Skeletal muscle tissue (tissue), 4 donors: ENCODE data around the gene FAM53B. TPM values are rescaled to one million over a fixed set of nuclear protein-coding genes. Genes with fewer than 3 reads are reported as not detected.

Experiments
- H3K27ac ChIP-seq: one replicate; pipeline ENCODE4 v1.7.0; 2013; ENCODE audit warnings: mild to moderate bottlenecking, low read depth, low read length, inconsistent platforms
- H3K27me3 ChIP-seq, 3 donors: one replicate each; pipeline ENCODE4 v1.7.0; 2013; ENCODE audit warnings: low read length in 3 of 3; ENCODE audit not compliant: control insufficient read depth in 3 of 3, insufficient read depth in 3 of 3
- H3K36me3 ChIP-seq, 3 donors: one replicate each; pipeline ENCODE4 v1.7.0; 2013; ENCODE audit warnings: low read length in 3 of 3; ENCODE audit not compliant: control insufficient read depth in 3 of 3, insufficient read depth in 3 of 3
- H3K4me1 ChIP-seq, 3 donors: one replicate each; pipeline ENCODE4 v1.7.0; 2013; ENCODE audit warnings: low read length in 3 of 3, mild to moderate bottlenecking in 3 of 3; ENCODE audit not compliant: control insufficient read depth in 3 of 3, insufficient read depth in 3 of 3
- H3K4me3 ChIP-seq, 3 donors: one replicate each; pipeline ENCODE4 v1.7.0; 2013; ENCODE audit warnings: low read length in 3 of 3
- H3K9ac ChIP-seq, 3 donors: one replicate each; pipeline ENCODE4 v1.7.0; 2013; ENCODE audit warnings: low read length in 3 of 3, mild to moderate bottlenecking in 3 of 3, moderate library complexity in 2 of 3, low read depth in 1 of 3
- H3K9me3 ChIP-seq, 3 donors: one replicate each; pipeline ENCODE4 v1.7.0; 2013; ENCODE audit warnings: low read length in 3 of 3; ENCODE audit not compliant: control insufficient read depth in 3 of 3
- total RNA-seq: library from RNA; depleted of rRNA; stranded (reverse); fragments of >200 nt; gene quantifications from one replicate; pipeline ENCODE4 v1.2.3, GENCODE V29; 2014
- donor health status: Osteomylitis.

FAM53B gene
- total RNA-seq, 1 donor from 2014 or later: 32.4 TPM

DNA sequence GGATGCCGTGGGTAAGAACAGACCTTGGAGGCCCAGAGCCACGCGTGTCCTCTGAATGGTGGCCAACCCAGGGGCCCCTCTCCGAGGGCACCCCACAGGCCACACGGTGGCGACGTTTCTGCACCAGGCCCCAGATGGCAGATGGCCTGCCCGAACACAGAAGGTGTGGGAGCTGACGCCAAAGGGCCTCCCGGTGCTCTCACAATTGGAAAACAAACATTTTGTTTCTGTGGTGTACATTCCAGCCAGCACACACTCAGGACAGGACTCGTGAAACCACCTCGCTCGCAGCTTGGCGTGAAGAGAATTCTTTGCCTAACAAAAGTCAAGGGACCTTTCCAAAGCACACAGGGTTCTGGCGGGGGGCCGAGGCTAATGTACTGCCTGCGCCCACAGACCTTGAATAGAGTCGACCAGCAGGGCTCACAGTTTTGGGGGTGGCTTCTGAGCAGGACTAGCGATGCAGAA lies 112.1 kb downstream of the FAM53B start:
- Histone ChIP-seq H3K9ac (peak overlapping the region; percentile 10 to 75 (median 69)), H3K4me1 (peaks cover 57 to 60% (median 59%) of the 10 kb centered on the region in 3 donors), H3K9me3 (no peaks in the 10 kb centered on the region)

DNA sequence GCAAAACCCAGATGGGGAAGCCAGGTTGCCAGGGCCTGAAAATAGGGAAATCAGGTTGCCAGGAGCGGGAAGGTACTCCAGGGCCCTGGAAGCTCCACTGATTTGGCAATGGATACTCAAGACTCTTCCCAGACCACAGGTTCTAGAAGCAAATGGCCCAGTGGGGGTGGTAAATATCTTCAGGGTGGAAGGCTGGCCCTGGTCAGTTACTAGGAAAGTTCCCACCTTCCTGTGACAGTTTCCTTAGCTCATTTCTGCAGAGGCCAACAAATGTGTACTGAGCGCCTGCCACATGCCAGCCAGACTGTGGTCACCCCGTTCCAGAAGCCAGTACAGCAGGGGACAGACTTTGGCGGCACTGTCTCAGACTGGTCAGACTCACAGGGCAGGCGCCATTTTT lies 113.6 kb downstream of the FAM53B start:
- Histone ChIP-seq H3K9me3 (no peaks in the 10 kb centered on the region), H3K9ac (peak overlapping the region in 1 of 3 donors; percentile 25), H3K36me3 (peaks cover 0 to 2% (median 0%) of the 10 kb centered on the region in 3 donors), H3K27ac (peak overlapping the region; percentile 54), H3K4me3 (no peak overlapping the region), H3K27me3 (no peaks in the 10 kb centered on the region), H3K4me1 (peaks cover 70 to 74% (median 72%) of the 10 kb centered on the region in 3 donors)

More for the DNA sequence above, 112.1 kb downstream of the FAM53B start:
- peaks cover 0 to 2% (median 0%) of the 10 kb centered on the region in 3 donors for H3K36me3 ChIP-seq
- peak overlapping the region in 2 of 3 donors; percentile 48 to 65 for H3K4me3 ChIP-seq
- peak overlapping the region; percentile 25 for H3K27ac ChIP-seq
- no peaks in the 10 kb centered on the region for H3K27me3 ChIP-seq

DNA sequence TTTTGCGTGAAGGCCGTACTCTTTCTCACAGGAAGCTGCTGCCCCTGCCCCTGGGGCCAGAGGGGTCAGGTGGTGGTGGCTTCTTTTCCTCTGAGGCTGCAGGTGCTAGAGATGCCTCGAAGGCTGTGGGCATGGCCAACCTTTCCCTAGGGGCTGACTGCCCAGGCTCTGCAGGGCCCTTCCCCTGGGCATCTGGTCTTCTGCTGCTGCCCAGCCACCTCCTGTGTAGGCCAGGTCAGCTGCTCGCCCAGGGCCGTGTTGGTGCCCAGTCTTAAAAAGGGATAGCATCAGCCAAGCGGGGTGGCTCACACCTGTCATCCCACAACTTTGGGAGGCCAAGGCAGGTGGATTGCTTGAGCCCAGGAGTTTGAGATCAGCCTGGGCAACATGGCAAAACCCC lies 114.3 kb downstream of the FAM53B start:
- peaks cover 76 to 81% (median 77%) of the 10 kb centered on the region in 3 donors for H3K4me1 ChIP-seq

DNA sequence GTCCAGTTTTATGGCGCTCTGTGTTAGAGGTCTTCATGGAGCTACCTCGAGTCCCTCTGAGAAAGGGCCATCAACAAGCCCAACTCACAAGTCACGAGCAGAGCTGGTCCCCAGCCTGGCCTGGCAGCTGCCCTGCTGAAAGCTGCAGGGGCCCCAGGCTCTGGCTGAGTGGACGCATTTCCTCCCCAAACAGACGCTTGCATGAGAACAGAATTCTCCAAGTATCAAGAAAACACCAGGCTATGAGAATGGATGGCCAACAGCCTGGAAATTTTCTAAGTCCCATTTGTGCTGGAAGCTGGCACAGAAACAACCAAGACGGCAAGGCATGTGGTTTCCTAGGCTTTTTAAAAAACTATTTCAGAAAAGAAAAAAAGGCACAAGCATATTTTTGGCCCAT lies 114.8 kb downstream of the FAM53B start:
- Histone ChIP-seq H3K9ac (no peak overlapping the region), H3K9me3 (no peaks in the 10 kb centered on the region), H3K4me1 (peaks cover 80 to 85% (median 81%) of the 10 kb centered on the region in 3 donors), H3K4me3 (no peak overlapping the region), H3K27ac (peak overlapping the region; percentile 41), H3K27me3 (no peaks in the 10 kb centered on the region), H3K36me3 (no peaks in the 10 kb centered on the region)

More for the DNA sequence above, 114.3 kb downstream of the FAM53B start:
- peak overlapping the region; percentile 41 for H3K27ac ChIP-seq
- no peaks in the 10 kb centered on the region for H3K9me3 ChIP-seq
- H3K27me3 ChIP-seq: no peaks in the 10 kb centered on the region
- H3K4me3 ChIP-seq: no peak overlapping the region
- no peaks in the 10 kb centered on the region for H3K36me3 ChIP-seq
- no peak overlapping the region for H3K9ac ChIP-seq

DNA sequence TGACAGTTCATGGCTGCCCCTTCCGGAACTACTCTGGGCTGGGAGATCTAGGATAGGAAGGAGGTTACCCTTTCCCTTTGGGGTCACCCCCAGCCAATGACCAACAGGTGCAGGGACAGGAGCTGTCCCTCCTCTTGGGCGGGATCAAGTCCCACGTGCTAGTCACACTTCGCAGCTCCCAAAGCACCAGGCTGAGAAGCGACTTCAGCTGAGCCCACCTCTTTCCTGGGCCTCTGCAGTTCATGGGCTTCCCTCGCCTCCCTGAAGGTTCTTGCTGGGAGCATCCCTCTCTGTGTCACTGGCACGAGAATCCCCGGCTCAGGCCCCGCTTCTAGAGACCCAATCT lies 115.5 kb downstream of the FAM53B start:
- Histone ChIP-seq H3K27ac (peak overlapping the region; percentile 41), H3K36me3 (no peaks in the 10 kb centered on the region), H3K4me1 (peaks cover 84 to 93% (median 87%) of the 10 kb centered on the region in 3 donors), H3K4me3 (peak overlapping the region in 2 of 3 donors; percentile 6 to 23), H3K27me3 (no peaks in the 10 kb centered on the region), H3K9me3 (no peaks in the 10 kb centered on the region), H3K9ac (peak overlapping the region in 2 of 3 donors; percentile 57 to 64)

DNA sequence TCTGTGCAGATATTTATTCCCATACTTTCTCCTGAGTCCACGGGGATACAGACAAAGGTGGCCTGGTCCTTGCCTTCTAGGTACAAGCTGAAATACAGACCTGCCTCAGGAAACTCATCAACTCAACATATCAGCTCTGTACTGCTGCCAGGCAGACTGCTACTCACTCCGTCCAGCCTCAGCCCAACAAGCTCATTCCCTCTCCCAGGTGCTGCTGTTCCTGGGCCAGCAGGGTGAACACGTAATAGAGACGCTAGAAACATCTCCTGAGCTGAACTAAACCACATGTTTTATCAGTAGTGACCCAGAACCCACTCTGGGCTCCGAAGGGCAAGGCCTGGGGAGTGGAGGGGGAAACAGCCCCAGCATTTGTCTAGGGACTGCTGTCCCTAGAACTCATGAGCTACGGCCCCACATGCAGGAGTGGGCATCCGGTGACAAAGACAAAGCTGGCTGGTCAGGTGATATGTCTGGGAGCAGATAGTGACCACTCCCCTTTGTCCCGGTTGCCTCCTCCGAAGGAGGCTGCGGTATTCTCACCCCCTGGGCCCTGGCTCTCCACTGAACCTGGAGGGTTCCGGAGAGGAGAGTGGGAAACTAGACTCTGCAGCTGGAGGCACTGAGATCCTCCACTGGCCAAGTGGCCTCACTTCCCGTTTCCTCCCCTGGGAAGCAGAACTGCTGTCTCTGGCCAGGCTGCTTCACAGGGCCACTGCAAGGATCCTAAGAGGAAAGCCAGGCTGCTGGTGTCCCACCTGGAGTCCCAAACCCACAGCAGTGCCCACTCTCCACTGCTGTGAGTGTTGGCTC lies 116.1 kb downstream of the FAM53B start:
- Histone ChIP-seq H3K9me3 (no peaks in the 10 kb centered on the region), H3K27ac (peak overlapping the region; percentile 41), H3K36me3 (no peaks in the 10 kb centered on the region), H3K4me1 (peaks cover 84 to 98% (median 90%) of the 10 kb centered on the region in 3 donors), H3K9ac (peak overlapping the region in 2 of 3 donors; percentile 57 to 64), H3K27me3 (no peaks in the 10 kb centered on the region), H3K4me3 (peak overlapping the region in 2 of 3 donors; percentile 23 to 29)

DNA sequence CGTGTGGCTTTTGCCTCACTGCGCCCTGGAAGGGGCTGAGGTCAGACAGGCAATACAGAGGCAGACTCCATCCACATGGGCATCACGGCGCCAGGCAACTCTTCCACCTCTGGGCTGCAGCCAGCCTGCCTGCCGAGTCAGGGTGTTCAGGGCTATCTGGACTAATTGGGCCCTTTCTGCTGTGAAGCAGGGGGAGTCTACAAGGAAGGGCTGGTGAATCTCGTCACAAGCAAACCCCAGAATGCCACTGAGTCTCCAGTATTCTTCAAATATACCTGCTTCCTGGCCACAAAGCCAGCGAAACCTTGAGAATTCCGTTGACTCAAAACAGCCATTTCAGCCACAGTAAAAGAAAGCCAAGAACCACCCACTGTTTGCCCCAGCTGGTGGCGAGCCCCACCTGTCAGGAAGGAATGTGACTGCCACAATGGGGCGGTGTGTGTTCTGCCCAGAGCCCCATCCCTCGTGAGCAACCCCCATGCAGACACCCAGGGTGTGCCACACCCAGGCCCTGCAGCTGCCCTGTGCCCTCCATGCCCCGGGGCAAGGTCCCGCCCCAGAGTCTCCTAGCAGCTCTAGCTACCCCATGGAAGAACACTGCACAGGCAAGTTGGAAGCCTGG lies 117.3 kb downstream of the FAM53B start:
- Histone ChIP-seq H3K36me3 (no peaks in the 10 kb centered on the region), H3K4me1 (peaks cover 79 to 100% (median 89%) of the 10 kb centered on the region in 3 donors), H3K9me3 (no peaks in the 10 kb centered on the region), H3K27ac (peak overlapping the region; percentile 65), H3K27me3 (no peaks in the 10 kb centered on the region), H3K4me3 (no peak overlapping the region), H3K9ac (peak overlapping the region in 2 of 3 donors; percentile 5 to 50)

DNA sequence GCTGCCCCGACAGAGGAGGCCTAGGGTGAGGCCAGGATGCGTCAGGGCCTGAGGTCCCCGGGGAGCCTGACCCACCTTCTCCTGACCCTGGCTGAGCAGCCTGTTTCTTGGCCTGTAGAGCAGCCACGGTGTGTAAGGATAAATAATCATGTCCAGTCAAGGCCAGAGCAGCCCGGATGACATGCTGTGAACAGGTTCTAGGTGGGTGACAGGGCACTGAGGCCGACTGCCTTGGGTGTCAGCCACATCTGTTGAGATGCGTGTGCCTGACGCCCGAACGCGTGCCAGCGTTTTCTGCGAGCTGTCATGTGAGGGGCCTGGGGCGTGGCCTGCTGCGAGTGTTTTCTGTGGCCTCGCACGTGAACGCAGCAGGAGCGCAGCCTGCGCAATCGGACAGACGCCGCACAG lies 118.3 kb downstream of the FAM53B start:
- Histone ChIP-seq H3K4me3 (peak overlapping the region in 1 of 3 donors; percentile 21), H3K27me3 (no peaks in the 10 kb centered on the region), H3K9me3 (no peaks in the 10 kb centered on the region), H3K9ac (peak overlapping the region in 1 of 3 donors; percentile 74), H3K4me1 (peaks cover 79 to 99% (median 88%) of the 10 kb centered on the region in 3 donors), H3K27ac (peak overlapping the region; percentile 65), H3K36me3 (no peaks in the 10 kb centered on the region)

DNA sequence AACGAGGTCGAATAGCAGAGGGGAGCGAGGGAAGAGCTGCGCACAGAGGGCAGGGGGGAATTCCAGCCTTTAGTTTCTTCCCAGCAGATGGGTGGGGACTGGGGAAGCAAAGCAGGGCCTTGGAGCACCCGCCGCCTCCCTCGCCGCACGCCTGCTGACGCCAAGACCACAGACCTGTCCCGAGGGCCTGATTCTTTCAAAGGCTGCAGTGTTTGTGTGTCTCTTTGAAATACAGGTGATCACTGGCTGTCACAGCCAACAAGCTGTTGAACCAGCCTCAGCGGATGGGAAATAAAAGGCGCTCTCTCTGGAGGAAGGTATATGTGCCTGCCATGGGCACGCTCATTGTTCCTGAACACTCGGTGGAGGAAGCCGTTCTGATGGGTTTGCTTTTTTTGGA lies 119.3 kb downstream of the FAM53B start:
- H3K9ac ChIP-seq: peak overlapping the region in 1 of 3 donors; percentile 74
- peaks cover 70 to 95% (median 83%) of the 10 kb centered on the region in 3 donors for H3K4me1 ChIP-seq
- no peak overlapping the region for H3K4me3 ChIP-seq
- peak overlapping the region; percentile 65 for H3K27ac ChIP-seq
- H3K27me3 ChIP-seq: no peaks in the 10 kb centered on the region
- H3K9me3 ChIP-seq: no peaks in the 10 kb centered on the region
- H3K36me3 ChIP-seq: no peaks in the 10 kb centered on the region

DNA sequence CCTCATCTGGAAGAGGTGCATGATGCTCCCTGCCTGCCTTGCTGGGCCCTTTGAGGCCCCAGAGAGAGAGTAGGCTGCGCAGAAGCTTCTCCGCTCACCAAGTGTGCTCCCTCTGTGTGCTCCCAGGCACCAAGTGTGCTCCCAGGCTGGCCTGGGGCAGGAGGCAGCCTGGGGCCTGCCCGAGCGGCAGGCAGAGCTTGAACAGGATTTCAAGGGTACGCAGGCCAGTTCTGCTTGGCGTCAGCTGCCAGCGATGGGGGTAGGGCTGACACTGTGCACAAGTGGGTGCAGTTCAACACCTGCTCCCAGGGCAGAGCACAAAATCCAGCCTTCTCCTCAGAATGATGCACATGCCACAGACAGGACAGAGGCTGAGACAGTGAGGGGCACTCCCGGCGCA lies 119.7 kb downstream of the FAM53B start:
- peak overlapping the region; percentile 42 to 74 (median 66) for H3K9ac ChIP-seq
- H3K27ac ChIP-seq: peak overlapping the region; percentile 65
- no peaks in the 10 kb centered on the region for H3K27me3 ChIP-seq
- H3K9me3 ChIP-seq: no peaks in the 10 kb centered on the region
- H3K36me3 ChIP-seq: no peaks in the 10 kb centered on the region
- H3K4me3 ChIP-seq: no peak overlapping the region
- H3K4me1 ChIP-seq: peaks cover 66 to 93% (median 81%) of the 10 kb centered on the region in 3 donors
